CD4-positive, alpha-beta T cell treated with Interleukin-21 for 1 hour (primary cell): ENCODE results near the gene FANCC.

ENCODE experiments used
- DNase-seq: peaks from one replicate; pipeline ENCODE4 v3.0.0-alpha.2; 2020

Gene FANCC

DNA sequence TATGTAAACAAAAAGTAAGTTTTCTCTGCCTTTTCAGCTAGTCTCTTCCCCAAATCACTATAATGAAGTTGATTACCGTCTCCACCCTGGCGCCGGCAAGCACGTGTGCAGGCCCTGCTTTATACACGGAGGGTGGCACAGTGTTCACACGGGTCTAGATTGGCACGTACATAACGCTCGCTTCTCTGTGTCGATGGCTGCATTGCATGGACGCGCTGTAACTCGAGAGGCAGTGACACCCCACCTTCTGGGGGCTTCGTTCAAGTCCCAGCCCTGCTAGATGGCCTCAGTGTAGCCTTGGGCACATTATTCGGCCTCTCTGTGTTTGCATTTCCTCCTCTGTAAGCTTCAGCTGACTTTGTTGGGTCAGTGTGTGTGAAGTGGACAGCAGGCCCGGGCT lies 223.9 kb downstream of the FANCC start:
- no peak for DNase-seq

DNA sequence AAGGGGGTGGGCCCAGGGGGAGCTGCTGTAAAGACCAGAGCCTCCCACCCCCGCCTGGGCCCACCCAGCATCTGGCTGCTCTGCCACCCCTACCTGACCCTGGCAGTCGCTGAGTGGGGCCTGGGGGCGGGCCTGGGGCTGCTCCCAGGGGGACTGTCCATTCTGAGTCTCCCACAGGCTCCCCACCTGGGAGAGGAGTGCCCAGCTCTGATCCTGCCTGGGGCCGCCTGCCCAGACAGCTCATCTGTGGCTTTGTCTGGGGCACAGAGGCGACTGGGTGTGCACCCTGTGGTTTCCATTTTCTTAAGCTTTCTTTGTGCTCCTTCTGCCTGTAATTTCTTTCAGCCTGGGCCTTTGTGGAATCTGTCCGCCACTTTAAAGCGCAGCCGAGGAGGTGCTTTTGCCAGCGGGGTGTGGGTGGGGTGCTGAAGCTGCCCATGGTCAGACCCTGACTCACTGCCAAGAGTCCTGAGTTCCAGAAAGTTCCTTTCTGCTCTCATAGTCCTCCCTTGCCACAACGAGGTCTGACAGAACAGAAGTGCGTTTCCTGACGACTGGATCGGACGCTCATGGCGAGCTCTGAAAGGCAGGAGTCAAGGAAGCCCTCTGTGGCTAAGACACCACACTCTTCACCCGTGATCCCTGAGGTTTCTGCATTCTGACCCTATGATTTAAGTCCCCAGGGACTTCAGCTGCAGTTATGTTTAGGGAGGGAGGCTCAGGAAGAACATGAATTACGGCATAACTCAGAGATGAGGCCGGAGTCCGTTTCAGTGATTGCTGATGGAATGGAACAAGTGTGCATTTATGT lies 225.0 kb downstream of the FANCC start:
- DNase-seq, result no peak

DNA sequence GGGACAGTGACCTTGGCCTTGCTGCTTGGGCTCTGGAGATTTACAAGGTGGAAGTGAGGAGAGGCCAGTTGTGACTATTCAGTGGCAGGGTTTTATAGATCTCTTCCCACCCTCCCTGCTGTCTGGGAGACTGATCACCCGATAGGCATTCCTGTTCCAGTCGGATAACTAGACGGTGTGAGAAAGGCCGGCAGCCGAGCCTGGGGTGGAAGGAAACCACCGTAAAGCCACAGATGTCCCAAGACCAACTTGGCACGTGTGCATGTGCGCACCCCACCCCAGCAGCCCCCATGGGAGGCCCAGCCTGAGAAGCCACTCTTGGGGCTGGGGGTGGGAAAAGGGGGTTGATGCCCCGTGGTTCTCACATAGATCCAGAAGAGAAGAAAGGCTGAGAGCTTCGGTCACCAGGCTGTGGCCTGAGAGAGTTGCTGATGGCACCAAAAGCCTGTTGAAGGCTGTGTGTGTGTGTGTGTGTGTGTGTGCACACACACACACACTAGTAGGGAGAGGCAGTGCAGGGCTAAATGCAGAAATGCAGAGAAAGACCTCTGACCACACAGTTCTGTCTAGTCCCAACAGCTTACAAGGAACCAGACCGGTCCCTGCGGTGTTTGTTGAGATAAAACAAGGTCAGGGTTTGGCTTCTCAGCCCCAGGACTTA lies 225.8 kb downstream of the FANCC start:
- no peak for DNase-seq

DNA sequence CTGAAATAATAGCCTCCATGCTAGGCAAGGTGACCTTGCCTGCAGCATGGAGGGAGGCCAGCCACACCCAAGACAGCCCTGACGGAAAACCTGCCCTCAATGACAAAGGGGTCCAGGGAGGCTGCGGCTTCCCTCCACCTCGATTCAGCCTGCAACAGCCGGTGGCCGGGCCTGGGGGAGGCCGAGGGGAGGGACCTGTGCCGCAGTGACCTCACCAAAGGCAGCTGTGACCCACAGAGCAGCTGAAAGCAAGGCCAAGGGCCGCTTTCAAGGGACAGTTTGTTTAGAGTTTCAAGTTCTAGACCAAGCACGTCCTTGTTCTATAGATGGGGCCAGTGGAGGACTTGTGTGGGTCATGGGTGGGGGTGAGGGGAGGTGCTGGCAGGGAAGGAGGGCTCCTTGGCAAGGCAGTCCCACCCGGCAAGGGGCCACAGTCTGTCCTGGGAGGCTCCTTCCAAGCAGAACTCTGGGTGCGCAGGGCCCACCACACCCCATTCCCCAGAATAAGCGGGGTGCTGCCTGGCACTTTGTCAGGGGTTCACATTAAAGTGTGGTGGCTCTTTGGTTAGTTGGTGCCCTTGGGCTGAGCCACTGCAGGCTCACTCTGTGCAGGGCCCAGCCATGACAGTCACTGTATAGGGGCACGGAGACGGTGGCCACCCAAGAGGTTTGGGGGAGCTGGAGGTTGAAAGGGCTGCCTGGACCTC lies 226.5 kb downstream of the FANCC start:
- DNase-seq, result no peak

DNA sequence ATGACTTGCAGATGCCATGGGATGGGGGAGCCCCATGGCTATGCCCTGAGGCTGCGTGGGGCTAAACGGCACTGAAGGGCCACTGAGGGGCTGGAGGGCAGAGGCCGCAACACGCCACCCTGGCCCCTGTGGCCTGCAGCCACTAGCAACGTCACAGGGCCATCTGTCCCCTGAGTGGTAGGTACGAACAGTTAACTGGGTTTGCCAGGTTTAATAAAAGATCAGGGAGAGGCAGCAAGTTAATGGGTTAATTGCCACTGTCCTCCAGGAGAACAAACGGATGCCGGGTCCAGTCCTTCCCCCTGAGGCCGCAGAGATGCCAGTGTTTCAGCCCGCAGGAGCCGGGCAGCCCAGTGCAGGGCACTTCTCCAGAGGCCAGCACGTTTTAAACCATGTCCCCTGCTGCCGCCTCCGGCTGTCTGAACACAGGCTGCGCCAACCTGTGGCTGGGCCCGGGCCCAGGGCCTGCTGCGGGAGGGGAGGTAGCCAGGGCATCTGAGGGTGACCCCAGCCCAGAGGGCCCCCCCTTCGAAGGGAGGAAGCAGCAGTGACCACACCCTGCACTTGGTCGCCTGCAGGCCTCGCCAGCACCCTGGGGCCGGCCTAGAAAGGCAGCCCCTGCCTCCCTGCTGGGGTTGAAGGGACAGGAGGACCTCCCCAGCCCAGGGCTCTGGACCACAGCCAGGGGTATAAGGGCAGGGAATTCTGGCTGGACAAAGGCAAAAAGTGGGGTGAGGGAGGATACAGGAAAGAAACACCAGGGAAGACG lies 227.3 kb downstream of the FANCC start:
- DNase-seq, result no peak

DNA sequence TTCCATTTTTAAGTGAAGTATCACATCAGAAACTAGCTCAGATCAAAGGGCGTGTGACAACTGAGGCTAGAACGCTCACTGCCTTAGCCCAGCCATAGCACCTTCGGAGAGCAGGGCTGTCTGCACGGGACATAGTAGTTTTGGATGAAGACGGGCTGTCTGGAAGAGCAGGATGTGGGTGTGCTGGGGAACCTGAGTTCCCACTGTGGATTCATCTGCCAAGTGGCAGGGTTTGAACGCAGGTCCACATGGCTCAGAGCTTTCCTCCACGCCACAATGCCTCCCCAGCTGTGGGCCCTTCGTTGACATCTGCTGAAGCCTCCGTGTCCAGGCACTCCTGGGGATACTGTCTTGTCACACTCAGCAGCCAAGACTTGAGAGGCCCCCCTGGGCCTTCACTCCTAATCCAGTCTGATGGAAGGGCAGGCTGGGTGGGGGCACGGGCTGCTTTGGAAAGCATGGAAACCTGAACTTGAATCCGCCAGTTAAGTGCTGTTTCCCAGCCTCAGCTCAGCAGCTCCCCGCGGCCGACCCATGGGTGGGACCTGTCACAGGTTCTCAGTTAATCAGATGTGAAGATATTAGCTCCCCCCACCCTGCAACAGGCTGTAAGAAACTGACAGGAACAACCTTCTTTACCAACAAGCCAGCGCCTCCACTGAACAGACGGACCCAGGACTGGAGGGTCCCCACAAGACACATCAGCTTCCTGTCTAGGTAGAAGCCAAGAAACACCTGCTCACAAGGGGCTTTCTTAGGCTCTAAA lies 228.1 kb downstream of the FANCC start:
- no peak for DNase-seq

DNA sequence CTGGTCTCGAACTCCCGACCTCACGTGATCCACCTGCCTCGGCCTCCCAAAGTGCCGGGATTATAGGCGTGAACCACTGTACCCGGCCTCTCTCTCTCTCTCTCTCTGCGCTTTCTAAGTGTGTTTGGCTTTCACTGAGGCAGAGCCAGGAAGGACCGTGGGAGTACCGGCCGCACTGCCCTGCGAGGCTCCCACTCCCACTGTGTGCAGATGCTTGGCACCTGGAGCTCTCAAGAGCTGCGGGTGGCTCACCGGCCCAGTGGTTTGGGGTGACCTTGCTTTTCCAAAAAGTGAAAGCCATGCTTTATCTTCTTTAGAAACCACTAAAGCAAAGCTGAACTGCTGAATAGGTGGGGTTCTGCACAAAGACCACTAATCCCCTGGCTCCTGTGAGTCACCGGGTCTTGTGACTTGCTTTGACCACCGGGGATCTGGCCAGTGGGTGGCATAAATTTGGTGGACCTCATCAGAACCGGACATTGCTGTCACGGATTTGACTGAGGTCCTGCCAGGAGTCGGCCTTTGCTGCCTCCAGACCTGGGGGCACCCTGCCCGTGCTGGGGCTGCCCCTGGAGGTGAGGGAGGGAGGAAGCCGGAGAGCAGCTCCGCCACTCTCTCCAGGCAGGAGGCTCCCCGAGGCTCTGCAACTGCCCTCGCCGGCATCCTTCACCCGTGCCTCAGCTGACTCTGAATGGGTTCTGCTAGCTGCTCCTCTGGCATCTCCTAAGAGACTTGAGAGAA lies 228.9 kb downstream of the FANCC start:
- no peak for DNase-seq

DNA sequence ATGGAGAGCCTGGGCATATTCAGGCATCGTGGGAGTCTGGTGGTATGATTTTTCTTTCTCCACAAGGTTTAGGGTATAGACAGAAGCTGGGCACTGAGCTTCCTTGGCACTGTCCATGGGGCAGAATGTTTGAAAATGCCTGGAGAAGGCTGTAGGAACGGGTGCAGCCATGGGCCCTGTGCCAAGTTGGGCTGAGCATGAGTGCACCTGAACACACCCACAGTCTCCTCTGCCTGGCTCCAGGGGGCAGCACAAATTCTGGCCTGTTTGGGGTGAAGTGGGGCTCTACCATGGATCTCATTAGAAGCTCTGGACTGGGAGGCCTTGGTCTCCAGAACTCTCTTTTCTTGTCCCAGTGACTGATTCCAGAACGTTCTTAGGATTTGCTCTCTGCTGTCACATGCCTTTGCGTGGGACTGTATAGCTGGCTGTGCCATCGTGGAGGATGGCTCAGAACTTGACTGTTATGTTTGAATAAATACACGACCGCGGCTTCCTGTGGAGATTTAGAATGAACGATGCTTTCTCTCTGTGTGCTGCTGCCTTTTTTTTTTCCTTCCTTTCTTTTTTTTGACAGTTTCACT lies 229.8 kb downstream of the FANCC start:
- DNase-seq, result no peak

DNA sequence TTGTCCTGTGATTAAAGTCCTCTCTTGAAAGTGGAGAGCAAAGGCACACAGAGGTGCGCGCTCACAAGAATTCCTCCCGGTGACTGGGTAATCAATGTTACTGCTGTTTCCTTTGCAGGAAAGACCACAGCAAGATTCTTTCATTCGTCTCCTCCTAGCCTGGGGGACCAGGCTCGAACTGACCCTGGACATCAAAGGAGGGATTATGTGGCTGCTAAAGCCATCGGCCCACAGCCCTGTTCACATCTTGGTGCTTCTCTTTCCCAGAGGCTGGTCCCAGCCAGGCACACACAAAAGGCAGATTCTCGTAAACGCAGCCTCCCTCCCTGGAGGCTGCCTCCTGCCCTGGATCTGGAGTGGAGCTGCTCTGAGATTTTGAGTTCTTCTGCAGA lies 230.9 kb downstream of the FANCC start:
- no peak for DNase-seq

DNA sequence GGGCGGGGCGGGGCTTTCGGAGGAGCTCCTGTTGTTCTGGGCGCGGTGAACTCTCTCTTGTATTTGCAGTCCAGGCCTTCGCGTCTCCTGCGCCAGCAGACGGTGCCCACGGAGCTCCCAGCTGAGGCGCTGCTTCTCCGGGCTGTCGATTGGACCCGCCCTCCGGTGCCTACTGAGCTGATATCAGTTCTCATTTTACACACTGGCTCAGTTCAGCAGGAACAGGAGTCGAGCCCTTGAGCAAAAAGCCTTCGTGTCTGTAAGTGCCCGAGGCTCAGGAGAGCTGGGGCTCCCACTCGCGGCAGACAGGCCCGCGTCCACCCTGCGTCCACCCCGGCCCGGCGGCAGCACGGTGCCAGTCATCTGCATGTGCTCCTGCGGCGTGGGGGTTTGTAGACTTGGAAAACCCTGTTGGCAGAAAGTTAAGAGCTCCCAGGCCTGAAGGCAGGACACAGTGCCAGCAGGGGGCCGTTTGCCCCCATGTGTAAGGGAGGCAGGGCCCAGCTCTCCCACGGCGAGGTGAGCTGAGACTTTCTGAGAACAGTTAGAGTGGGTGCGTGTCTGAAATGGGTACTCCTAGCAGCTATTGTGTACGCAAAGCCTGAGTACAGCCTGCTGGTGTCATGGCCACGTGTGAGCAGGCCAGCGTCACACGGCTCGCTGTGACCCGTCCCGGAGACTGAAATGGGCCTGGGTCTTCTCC lies 231.5 kb downstream of the FANCC start:
- no peak for DNase-seq

DNA sequence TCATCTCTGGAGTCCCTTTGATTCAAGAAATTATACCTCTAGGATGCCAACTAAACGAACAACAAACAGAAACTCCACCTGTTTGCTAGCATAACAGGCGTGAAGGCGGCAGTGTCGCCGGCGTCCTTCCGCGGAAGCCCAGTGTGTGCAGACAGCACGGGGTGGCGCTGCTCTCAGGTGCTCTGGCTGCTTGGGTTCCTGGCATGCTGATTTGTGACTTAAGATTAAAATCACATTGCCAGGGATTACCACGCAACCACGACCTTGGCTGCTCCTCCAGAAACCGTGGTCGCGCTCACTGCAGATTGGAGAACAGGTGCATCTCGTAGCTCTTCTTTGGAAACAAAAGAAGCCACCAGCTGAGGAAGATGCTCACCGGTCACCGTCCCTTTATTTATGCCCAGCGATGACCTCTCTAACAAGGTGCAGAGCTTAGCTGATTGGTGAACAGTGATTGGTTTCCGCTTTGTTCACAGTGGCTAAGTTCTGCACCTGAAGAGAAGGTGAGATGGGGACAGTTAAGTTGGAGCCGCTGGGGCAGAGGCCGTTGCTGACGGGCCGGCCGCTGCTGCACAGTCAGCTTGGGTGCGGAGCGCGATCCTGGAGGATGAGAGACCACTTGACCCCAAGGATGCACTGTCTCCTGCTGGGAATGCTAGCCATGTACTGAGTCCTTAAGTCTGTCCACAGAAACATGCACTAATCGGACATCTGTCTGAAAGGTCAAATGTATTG lies 232.3 kb downstream of the FANCC start:
- DNase-seq, result no peak

DNA sequence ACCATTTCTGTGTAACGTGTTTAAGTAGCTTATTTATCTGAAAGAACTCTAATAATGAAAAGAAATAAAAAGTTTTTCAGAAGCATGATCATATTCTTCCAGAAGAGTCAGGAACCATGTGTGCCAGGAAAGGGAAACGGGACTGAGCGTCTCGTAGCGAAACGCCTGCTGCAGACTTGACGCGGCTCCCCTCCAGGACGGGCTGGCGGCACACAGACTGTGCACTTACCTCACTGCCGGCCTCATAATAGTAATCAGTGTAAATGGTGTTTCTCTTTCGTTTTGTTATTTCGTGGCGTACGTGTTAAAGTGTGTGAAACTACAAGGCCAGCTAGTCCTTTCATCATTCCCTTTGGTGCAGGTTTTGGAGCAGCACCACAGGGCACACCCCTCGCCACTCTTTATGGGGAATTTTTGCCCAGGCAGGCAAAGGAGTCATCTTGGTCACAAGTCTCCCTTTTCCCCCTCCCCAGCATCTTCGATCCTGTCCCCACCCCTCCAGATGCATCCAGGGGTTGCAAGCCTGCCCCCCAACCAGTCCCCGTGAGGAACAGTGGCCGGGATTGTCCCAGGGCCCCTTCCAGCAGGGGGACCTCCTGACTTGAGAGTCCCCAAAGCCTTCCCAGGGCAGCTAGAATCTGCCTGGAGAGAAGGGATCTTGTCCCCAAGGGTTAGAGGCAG lies 233.1 kb downstream of the FANCC start:
- no peak for DNase-seq

DNA sequence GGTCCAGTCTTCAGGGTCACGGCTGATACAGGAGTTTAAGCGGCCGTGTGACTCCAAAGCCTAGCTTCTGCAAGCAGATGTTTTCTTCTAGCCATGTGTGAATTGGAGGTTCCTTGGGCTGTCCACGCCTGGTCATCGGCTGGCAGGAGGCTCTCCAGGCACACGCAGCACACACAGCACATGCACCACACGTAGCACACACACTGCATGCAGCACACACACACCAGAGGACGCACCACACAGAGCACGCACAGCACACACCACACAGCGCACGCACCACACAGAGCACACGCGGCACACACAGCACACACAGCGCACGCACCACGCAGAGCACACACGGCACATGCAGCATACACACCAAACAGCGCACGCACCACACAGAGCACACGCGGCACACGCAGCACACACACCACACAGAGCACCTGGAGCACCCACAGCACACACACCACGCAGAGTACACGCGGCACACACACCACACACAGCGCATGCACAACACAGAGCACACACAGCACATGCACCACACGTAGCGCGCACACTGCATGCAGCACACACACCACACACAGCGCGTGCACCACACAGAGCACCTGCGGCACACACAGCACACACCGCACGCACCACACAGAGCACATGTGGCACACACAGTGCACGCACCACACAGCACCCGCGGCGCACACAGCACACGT lies 234.3 kb downstream of the FANCC start:
- DNase-seq, result no peak

DNA sequence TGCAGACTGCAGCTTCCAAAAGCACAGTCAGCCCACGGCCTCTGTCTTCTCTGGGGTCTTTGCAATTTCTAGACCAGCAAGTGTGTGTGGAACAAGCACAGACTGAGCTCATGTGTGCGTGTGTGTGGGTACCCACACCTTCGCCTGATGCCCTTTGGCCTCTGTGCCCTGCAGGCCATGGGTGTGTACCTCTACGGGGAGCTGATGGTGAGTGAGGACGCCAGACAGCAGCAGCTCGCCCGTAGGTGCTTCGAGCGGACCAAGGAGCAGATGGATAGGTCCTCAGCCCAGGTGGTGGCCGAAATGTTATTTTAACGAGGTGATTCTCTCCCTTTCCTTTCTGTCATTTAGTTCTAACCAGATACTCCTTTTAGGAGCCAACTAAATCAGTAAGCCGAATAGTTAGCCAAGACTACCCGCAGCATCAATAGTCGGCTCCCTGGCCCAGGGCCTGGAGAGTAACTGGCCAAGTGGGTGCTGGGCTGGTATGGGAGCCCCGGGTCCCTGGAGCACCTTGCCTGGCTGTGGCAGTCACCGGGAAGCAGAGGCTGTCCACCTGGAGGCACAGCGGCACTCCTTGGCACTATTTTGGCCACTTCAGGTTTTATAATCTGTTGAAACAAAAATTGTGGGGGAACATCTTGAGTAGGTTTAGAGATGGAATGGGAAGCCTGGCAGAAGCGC lies 235.0 kb downstream of the FANCC start:
- DNase-seq, result no peak

DNA sequence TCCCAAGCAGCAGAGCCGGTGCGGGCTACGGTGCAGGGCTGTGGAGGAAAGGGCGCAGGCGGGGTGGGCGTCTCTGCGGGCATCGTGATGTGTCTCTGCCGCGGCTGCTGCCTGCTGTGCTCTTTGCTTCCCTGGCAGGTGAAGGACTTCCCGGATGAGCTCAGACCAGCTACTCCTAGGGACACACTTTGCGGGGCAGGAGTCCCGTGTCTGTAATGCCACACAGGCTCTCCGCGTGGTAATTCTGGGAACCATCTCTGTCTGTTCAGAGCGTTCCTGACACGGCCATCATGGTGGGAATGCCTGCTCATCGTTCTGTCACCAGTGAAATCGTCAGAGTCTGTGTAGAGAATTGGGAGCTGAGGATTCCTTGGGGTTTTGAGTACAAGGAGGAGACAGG lies 235.5 kb downstream of the FANCC start:
- no peak for DNase-seq

DNA sequence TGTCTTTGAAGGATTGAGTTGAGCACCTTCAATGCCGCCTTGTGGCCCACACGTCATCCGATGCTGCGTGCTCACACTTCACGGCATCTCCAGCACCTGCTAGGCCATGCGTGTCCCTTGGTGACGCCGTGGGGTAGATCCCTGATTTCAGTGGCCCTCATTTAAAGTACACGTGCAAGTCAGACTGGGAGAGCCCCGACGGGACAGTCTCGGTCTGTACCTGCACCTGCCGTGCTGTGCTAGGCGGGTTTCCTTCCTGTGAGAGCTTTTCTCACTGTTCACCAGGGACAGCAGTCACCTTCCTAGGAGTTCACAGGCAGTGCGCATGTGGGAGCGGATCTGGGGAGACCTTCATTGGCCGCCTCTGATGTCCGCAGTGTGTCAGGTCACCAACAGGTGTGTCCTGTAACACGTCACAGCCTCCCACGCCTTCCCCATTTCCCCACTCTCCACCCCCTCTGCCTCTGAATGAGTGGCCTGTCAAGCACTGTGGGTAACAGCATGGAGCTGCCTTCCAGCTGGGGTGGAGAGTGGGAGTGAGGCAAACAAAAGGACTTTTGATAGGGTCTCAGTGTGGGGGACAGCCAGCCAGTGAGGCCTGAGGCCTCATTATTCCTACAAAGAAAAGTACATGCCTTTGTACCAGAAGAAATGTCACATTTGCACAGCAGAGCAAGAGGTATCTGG lies 236.4 kb downstream of the FANCC start:
- DNase-seq, result no peak

DNA sequence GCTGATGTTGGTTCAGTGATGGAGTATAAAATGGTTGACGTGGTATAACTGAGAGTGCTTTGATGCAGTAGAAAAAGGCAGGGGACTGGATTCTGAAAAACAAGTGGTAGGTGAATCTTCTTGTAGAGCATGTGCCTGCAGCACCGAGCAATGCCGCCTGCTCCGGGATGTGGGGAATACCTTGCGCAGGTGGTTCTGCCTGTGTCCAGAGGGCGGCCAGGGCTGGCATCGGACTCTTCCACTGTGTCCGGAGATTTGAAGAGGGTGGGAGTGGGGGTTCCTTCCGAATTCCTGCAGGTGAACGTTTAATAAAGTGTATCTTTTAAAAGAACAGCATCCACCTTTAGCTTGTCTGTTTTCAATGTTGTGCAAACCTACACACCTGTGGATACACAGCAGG lies 238.0 kb downstream of the FANCC start:
- no peak for DNase-seq

DNA sequence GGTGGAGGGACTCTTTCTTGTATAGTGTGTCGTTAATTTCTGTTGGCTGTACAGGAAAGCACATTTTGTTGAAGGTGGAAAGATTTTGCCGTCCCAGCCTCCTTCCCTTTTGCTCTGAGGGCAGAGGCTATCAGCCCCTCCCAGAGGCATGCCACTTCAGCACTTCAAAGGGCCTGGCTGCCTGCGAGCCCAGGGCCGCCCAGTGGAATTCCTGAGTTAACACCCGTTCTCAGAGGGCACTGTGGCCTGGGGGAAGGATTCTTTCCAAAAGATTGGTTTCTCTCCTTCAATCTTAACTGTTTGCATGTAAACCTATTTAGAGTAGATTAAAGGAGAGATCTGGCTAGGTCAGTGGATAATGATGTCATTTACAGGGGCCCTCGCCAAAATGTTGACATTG lies 238.6 kb downstream of the FANCC start:
- no peak for DNase-seq
